Measurements from ENCODE around the gene TCHP. TPM values are rescaled to one million over a fixed set of nuclear protein-coding genes. Genes with fewer than 3 reads are reported as not detected.

Gene TCHP
- total and polyA plus RNA-seq, 2 of the 13 experiments (the other 11 are each of a cell fraction or from before 2014, with no cell fraction given): 6.7 to 12.2 TPM

DNA sequence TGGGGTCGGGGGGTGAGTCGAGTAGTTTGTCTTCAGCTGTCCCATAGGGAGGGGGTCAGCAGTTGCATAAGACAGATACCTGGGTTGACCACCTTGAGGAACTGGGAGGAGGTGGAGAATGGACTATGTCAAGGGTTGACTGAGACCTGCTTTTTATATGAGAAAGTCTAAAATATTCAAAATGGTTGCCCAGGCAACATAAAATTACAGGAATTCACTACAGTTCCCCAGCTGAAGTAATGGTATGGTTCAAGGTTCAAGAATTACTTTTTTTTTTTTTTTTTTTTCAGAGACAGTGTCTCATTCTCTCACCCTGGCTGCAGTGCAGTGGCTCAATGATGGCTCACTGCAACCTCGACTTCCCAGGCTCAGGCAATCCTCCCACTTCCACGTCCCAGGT lies 5.1 kb upstream of the TCHP start (continued):
- TF ChIP-seq PHF8 (CRISPR knock-in tag; IDR thresholded peaks at IDR 0.05): no peak
- TF ChIP-seq ASH2L (IDR thresholded peaks at IDR 0.05; ENCODE audit: insufficient read length, low read depth, low read length): peak; percentile 48
- TF ChIP-seq ARID3A (IDR thresholded peaks at IDR 0.05; ENCODE audit: low read depth, low read length): peak; percentile 59; the same call in 1 of the 2 replicates
- no peak for TF ChIP-seq ZNF329 (CRISPR knock-in tag; IDR thresholded peaks at IDR 0.05; ENCODE audit: low read depth)
- TF ChIP-seq RARA (CRISPR knock-in tag; IDR thresholded peaks at IDR 0.05): no peak
- no peak for TF ChIP-seq POLR2AphosphoS5 (IDR thresholded peaks at IDR 0.05; ENCODE audit: low read depth, low read length)
- TF ChIP-seq ELF3 (CRISPR knock-in tag; IDR thresholded peaks at IDR 0.05): no peak
- no peak for TF ChIP-seq KDM5A (IDR thresholded peaks at IDR 0.05; ENCODE audit: borderline replicate concordance, low read length)
- TF ChIP-seq SSRP1 (CRISPR knock-in tag; IDR thresholded peaks at IDR 0.05): no peak
- TF ChIP-seq ZMAT5 (CRISPR knock-in tag; IDR thresholded peaks at IDR 0.05; ENCODE audit: borderline replicate concordance, low read depth): no peak
- TF ChIP-seq TEAD2 (CRISPR knock-in tag; IDR thresholded peaks at IDR 0.05): no peak
- TF ChIP-seq, protein P1, sequence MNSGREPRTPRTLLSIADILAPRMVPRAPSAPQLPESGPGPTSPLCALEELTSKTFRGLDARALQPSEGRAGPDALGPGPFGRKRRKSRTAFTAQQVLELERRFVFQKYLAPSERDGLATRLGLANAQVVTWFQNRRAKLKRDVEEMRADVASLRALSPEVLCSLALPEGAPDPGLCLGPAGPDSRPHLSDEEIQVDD (CRISPR knock-in tag; IDR thresholded peaks at IDR 0.05; ENCODE audit: borderline replicate concordance): no peak
- no peak for TF ChIP-seq EZH2 (conservative IDR thresholded peaks at IDR 0.05; ENCODE audit: low read depth, low read length)
- no peak for TF ChIP-seq FOSL1 (CRISPR knock-in tag; IDR thresholded peaks at IDR 0.05; ENCODE audit: borderline replicate concordance)
- TF ChIP-seq ZBED4 (CRISPR knock-in tag; IDR thresholded peaks at IDR 0.05; ENCODE audit: borderline replicate concordance): no peak
- no peak for TF ChIP-seq SP140L (CRISPR knock-in tag; IDR thresholded peaks at IDR 0.05; ENCODE audit: borderline replicate concordance)
- no peak for TF ChIP-seq SRSF4 (IDR thresholded peaks at IDR 0.05; ENCODE audit: low read depth, low read length, poor library complexity, severe bottlenecking)
- no peak for TF ChIP-seq ZNF383 (CRISPR knock-in tag; IDR thresholded peaks at IDR 0.05; ENCODE audit: borderline replicate concordance)
- TF ChIP-seq ZFP37 (CRISPR knock-in tag; IDR thresholded peaks at IDR 0.05; ENCODE audit: borderline replicate concordance): no peak
- no peak for TF ChIP-seq ZNF350 (CRISPR knock-in tag; IDR thresholded peaks at IDR 0.05; ENCODE audit: borderline replicate concordance, low read depth)
- TF ChIP-seq HNRNPK (IDR thresholded peaks at IDR 0.05; ENCODE audit: low read depth, low read length, poor library complexity, severe bottlenecking): no peak
- TF ChIP-seq DPF2 (CRISPR knock-in tag; IDR thresholded peaks at IDR 0.05; ENCODE audit: borderline replicate concordance, low read depth): no peak
- TF ChIP-seq RFX5 (IDR thresholded peaks at IDR 0.05; ENCODE audit: low read depth, low read length): no peak
- TF ChIP-seq GPN1 (CRISPR knock-in tag; IDR thresholded peaks at IDR 0.05; ENCODE audit: borderline replicate concordance): no peak

Data from HepG2 (cell line).